C4-2B (cell line): ENCODE results near the gene FKBP5.

Experiments
- ZFX ChIP-seq: fragments of 450-650 bp; IDR thresholded peaks from 2 replicates; pipeline ENCODE4 v1.6.1; 2017
- TF ChIP-seq, protein P1 (sequence below): fragments of 450-650 bp; conservative IDR thresholded peaks from 2 replicates; pipeline ENCODE4 v1.5.1; 2017; ENCODE audit warnings: mild to moderate bottlenecking

- TF ChIP-seq, protein P1, sequence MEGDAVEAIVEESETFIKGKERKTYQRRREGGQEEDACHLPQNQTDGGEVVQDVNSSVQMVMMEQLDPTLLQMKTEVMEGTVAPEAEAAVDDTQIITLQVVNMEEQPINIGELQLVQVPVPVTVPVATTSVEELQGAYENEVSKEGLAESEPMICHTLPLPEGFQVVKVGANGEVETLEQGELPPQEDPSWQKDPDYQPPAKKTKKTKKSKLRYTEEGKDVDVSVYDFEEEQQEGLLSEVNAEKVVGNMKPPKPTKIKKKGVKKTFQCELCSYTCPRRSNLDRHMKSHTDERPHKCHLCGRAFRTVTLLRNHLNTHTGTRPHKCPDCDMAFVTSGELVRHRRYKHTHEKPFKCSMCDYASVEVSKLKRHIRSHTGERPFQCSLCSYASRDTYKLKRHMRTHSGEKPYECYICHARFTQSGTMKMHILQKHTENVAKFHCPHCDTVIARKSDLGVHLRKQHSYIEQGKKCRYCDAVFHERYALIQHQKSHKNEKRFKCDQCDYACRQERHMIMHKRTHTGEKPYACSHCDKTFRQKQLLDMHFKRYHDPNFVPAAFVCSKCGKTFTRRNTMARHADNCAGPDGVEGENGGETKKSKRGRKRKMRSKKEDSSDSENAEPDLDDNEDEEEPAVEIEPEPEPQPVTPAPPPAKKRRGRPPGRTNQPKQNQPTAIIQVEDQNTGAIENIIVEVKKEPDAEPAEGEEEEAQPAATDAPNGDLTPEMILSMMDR, result no peak
- no peak for TF ChIP-seq ZFX
Measured at GRCh38 chr6:35727231-35727934, 38.7 kb upstream of the FKBP5 start.
